Measurements from ENCODE around the gene CDH23. TPM values are rescaled to one million over a fixed set of nuclear protein-coding genes. Genes with fewer than 3 reads are reported as not detected.

The CDH23 gene
- total RNA-seq, 1 donor = 0.36 TPM

DNA sequence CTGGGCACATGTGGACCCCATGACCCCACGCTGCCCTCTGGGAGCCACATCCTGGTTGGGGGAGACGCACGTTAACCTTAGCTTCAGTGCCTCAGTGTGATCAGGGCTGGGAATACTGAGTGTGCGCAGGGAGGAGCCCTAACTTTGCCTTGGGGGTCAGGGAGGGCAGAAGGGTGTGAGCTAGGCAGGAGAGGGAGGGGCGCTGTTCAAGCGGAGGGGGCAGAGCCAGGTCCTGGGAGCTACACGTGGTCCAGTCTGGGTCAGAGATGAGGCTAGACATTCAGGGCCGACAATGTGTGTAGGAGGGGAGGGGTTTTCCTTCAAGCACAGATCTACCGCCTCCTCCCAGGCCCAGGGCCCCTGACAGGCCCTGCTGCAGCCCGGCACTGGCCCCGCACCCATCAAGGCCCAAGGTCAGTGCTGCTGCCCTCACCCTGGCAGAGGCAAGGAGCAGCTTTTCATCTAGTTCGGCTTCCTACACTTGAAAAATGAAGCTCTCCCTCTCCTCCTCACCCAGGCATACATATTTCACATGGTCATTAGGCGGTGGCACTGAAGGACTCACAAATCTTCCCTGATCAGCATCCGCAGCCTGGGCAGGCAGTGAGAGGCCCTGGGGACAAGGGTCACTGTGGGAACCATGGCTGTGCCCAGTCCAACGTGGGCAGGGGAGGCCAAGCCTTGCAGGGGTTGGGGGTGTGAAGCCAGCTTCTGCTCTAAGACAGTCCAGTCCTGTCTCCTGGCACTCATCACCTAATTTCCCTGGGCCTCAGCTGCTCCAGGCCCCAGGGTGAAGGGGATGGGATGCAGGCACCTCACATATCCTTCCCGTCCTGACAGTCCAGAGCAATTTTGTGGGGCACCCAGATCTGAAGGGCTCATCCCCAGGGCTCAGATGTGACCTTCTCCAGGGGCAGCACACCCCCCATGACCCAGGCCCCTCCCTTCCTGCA lies 275.6 kb downstream of the CDH23 start:
- no peak overlapping the region for H2AFZ ChIP-seq (ENCODE audit: low read length)
- TF ChIP-seq, protein P1, sequence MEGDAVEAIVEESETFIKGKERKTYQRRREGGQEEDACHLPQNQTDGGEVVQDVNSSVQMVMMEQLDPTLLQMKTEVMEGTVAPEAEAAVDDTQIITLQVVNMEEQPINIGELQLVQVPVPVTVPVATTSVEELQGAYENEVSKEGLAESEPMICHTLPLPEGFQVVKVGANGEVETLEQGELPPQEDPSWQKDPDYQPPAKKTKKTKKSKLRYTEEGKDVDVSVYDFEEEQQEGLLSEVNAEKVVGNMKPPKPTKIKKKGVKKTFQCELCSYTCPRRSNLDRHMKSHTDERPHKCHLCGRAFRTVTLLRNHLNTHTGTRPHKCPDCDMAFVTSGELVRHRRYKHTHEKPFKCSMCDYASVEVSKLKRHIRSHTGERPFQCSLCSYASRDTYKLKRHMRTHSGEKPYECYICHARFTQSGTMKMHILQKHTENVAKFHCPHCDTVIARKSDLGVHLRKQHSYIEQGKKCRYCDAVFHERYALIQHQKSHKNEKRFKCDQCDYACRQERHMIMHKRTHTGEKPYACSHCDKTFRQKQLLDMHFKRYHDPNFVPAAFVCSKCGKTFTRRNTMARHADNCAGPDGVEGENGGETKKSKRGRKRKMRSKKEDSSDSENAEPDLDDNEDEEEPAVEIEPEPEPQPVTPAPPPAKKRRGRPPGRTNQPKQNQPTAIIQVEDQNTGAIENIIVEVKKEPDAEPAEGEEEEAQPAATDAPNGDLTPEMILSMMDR (IDR thresholded peaks at IDR 0.05; ENCODE audit: extremely low read depth, low read depth, low read length) = no peak
- no peaks in the 10 kb centered on the region for H3K79me2 ChIP-seq (ENCODE audit: insufficient read depth, low read length)
- H4K20me1 ChIP-seq (ENCODE audit: insufficient read depth, low read length) = no peaks in the 10 kb centered on the region
- no peak overlapping the region for H3K27ac ChIP-seq (ENCODE audit: low read depth, low read length)
- H3K27me3 ChIP-seq (ENCODE audit: insufficient read depth, low read length) = peaks cover 5% of the 10 kb centered on the region
- no peaks in the 10 kb centered on the region for H3K36me3 ChIP-seq (ENCODE audit: insufficient read depth, low read length)
- H3K9me3 ChIP-seq (ENCODE audit: low read depth, low read length) = no peaks in the 10 kb centered on the region
- no peak overlapping the region for H3K4me2 ChIP-seq (ENCODE audit: insufficient read depth, low read length)
- H3K4me3 ChIP-seq (ENCODE audit: insufficient read depth, low read length) = no peak overlapping the region
- DNase-seq (ENCODE audit: insufficient read length, low spot score, missing footprints) = no peak
- no peaks in the 10 kb centered on the region for H3K4me1 ChIP-seq (ENCODE audit: insufficient read depth, low read length)

GRCh38 chr10:71675295-71675970 lies 278.7 kb downstream of the CDH23 start:
- Histone ChIP-seq H3K27ac (ENCODE audit: low read depth, low read length) (no peak overlapping the region), H2AFZ (ENCODE audit: low read length) (no peak overlapping the region)

DNA sequence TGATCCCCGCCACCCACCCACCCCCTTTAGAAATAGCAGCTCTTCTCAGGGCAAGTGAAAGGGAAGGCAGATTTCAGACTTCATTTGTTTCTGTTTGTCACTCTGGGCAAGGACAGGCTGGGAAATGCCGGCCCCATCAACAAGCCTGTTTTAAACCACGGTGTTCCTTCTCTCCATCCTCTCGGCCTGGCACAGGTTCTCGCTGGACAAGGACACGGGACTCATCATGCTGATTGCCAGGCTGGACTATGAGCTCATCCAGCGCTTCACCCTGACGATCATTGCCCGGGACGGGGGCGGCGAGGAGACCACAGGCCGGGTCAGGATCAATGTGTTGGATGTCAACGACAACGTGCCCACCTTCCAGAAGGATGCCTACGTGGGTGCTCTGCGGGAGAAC lies 280.5 kb downstream of the CDH23 start:
- Histone ChIP-seq H3K9me3 (ENCODE audit: low read depth, low read length) (no peaks in the 10 kb centered on the region), H3K4me2 (ENCODE audit: insufficient read depth, low read length) (no peak overlapping the region), H3K79me2 (ENCODE audit: insufficient read depth, low read length) (no peaks in the 10 kb centered on the region), H2AFZ (ENCODE audit: low read length) (no peak overlapping the region), H3K4me1 (ENCODE audit: insufficient read depth, low read length) (no peaks in the 10 kb centered on the region), H3K27me3 (ENCODE audit: insufficient read depth, low read length) (peaks cover 11% of the 10 kb centered on the region), H3K4me3 (ENCODE audit: insufficient read depth, low read length) (no peak overlapping the region), H4K20me1 (ENCODE audit: insufficient read depth, low read length) (no peaks in the 10 kb centered on the region), H3K27ac (ENCODE audit: low read depth, low read length) (no peak overlapping the region), H3K36me3 (ENCODE audit: insufficient read depth, low read length) (no peaks in the 10 kb centered on the region)
- TF ChIP-seq, protein P1 (IDR thresholded peaks at IDR 0.05; ENCODE audit: extremely low read depth, low read depth, low read length) = no peak
- no peak for DNase-seq (ENCODE audit: insufficient read length, low spot score, missing footprints)

More at GRCh38 chr10:71675295-71675970, 278.7 kb downstream of the CDH23 start:
- H3K4me3 ChIP-seq (ENCODE audit: insufficient read depth, low read length) = no peak overlapping the region
- no peaks in the 10 kb centered on the region for H3K79me2 ChIP-seq (ENCODE audit: insufficient read depth, low read length)
- no peaks in the 10 kb centered on the region for H4K20me1 ChIP-seq (ENCODE audit: insufficient read depth, low read length)
- no peaks in the 10 kb centered on the region for H3K36me3 ChIP-seq (ENCODE audit: insufficient read depth, low read length)
- DNase-seq (ENCODE audit: insufficient read length, low spot score, missing footprints) = no peak
- TF ChIP-seq, protein P1 (IDR thresholded peaks at IDR 0.05; ENCODE audit: extremely low read depth, low read depth, low read length) = no peak
- H3K4me2 ChIP-seq (ENCODE audit: insufficient read depth, low read length) = no peak overlapping the region
- peaks cover 5% of the 10 kb centered on the region for H3K27me3 ChIP-seq (ENCODE audit: insufficient read depth, low read length)
- no peaks in the 10 kb centered on the region for H3K9me3 ChIP-seq (ENCODE audit: low read depth, low read length)
- no peaks in the 10 kb centered on the region for H3K4me1 ChIP-seq (ENCODE audit: insufficient read depth, low read length)
